RWPE2 (cell line): ENCODE results near the gene UBL3.

Source experiments
- ATAC-seq: fragments of 200-7000 bp; cut with Tn5 transposase; 3 replicates; pipeline ENCODE4 v1.9.1; 2021; ENCODE audit warnings: low read depth
- DNase-seq: peaks from one replicate; pipeline ENCODE4 v3.0.0-alpha.2; 2020; ENCODE audit warnings: low spot score
- H3K27ac ChIP-seq: fragments of 450-650 bp; 2 replicates; pipeline ENCODE4 v1.5.1; 2017; ENCODE audit warnings: mild to moderate bottlenecking; ENCODE audit not compliant: poor library complexity, severe bottlenecking
- H3K27me3 ChIP-seq: fragments of 250-450 bp; sonication (Bioruptor Pico); 2 replicates; pipeline ENCODE4 v1.5.1; 2021; ENCODE audit warnings: mild to moderate bottlenecking, moderate library complexity; ENCODE audit not compliant: insufficient read depth, poor library complexity, severe bottlenecking
- H3K36me3 ChIP-seq: fragments of 250-450 bp; sonication (Bioruptor Pico); 2 replicates; pipeline ENCODE4 v1.5.1; 2020; ENCODE audit warnings: low read depth, mild to moderate bottlenecking, moderate library complexity
- H3K4me1 ChIP-seq: fragments of 250-450 bp; sonication (Bioruptor Pico); 2 replicates; pipeline ENCODE4 v1.5.1; 2021; ENCODE audit warnings: mild to moderate bottlenecking, moderate library complexity; ENCODE audit not compliant: insufficient read depth, poor library complexity, severe bottlenecking
- H3K4me3 ChIP-seq: fragments of 250-450 bp; sonication (Bioruptor Pico); 2 replicates; pipeline ENCODE4 v1.5.1; 2021; ENCODE audit warnings: mild to moderate bottlenecking, moderate library complexity; ENCODE audit not compliant: severe bottlenecking
- H3K9me3 ChIP-seq: fragments of 250-450 bp; sonication (Bioruptor Pico); 2 replicates; pipeline ENCODE4 v1.5.1; 2021; ENCODE audit warnings: mild to moderate bottlenecking, moderate library complexity; ENCODE audit not compliant: severe bottlenecking
- TF ChIP-seq, protein P1 (sequence below): fragments of 450-650 bp; IDR thresholded peaks from one replicate; pipeline ENCODE4 v1.5.1; 2017; ENCODE audit warnings: mild to moderate bottlenecking, moderate library complexity; ENCODE audit not compliant: poor library complexity, severe bottlenecking

Gene UBL3

DNA sequence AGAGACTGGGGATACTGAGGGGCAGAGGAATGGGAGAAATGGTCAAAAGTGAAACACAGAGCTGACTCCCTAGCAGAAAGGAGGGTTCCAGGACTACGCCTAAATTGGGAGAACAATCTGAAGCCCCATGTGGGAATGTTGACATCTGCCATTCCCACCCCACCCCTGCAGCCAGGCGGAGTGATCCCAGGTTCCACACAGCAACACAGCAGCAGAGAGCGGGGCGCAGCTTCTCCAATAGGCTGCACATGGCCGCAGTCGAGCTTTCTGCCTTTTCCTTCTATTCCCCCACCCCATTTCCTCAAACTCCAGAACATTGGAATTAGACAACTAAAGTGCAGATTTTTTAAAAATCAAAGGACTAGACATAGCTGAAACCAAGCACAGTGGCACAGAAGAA, 104.7 kb downstream of the UBL3 start:
- ATAC-seq (no peak), DNase-seq (no peak)
- no peaks in the 10 kb centered on the region for H3K36me3 ChIP-seq
- H3K4me1 ChIP-seq = no peaks in the 10 kb centered on the region
- TF ChIP-seq, protein P1, sequence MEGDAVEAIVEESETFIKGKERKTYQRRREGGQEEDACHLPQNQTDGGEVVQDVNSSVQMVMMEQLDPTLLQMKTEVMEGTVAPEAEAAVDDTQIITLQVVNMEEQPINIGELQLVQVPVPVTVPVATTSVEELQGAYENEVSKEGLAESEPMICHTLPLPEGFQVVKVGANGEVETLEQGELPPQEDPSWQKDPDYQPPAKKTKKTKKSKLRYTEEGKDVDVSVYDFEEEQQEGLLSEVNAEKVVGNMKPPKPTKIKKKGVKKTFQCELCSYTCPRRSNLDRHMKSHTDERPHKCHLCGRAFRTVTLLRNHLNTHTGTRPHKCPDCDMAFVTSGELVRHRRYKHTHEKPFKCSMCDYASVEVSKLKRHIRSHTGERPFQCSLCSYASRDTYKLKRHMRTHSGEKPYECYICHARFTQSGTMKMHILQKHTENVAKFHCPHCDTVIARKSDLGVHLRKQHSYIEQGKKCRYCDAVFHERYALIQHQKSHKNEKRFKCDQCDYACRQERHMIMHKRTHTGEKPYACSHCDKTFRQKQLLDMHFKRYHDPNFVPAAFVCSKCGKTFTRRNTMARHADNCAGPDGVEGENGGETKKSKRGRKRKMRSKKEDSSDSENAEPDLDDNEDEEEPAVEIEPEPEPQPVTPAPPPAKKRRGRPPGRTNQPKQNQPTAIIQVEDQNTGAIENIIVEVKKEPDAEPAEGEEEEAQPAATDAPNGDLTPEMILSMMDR = no peak
- no peaks in the 10 kb centered on the region for H3K27me3 ChIP-seq
- no peak overlapping the region for H3K4me3 ChIP-seq
- H3K9me3 ChIP-seq = no peaks in the 10 kb centered on the region
- H3K27ac ChIP-seq = no peak overlapping the region

DNA sequence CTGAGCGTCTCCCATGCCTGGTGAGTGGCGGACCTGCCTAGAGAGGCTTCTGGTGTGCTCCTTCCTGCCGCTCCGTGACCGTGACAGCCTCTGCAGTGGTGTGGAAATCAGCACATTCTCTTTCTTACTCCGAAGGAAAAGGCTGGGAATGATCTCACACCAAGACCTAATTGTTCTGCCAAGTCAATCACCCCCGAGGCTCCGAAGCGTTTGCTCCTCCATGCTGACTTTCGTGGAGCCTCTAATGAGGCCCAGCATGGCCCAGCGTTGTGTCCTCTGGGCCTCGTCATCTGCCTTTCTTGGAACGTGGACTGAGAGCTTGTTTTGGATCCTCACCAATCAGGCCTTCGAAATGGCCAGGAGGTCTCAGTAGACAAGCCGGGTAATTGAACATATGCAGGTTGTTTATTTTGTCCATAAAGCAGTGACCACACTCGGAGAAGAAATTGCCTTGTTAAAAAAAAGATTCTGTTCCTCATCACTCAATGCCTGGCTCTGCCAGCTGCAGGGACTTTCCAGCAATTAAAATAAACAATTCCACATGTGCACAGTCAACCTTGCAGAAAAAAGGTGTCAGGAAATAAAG, 107.1 kb downstream of the UBL3 start:
- DNase-seq = no peak
- Histone ChIP-seq H3K36me3 (no peaks in the 10 kb centered on the region), H3K27me3 (no peaks in the 10 kb centered on the region), H3K27ac (no peak overlapping the region), H3K4me1 (no peaks in the 10 kb centered on the region), H3K9me3 (no peaks in the 10 kb centered on the region), H3K4me3 (no peak overlapping the region)
- ATAC-seq = no peak
- TF ChIP-seq, protein P1 = no peak

DNA sequence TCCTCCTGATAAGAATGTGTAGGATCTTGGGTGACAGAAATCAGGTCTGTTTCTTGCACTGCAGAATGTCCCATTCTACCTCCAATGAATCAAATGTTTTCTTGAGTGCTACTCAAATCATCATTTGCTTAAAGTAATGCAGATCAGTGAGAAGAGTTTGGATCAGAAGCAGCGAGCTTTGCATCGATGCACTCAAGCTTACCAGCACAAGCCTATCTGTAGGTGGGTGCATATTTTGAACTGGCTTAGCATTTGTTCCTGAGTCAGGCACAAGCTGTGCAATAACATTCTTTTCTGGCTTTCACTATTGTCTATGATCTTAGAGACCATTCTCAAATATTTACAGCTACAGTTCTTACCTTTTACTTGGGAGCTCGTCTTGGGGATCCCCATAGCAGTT, 109.5 kb downstream of the UBL3 start:
- H3K4me1 ChIP-seq = no peaks in the 10 kb centered on the region
- H3K4me3 ChIP-seq = no peak overlapping the region
- no peak overlapping the region for H3K27ac ChIP-seq
- H3K9me3 ChIP-seq = no peaks in the 10 kb centered on the region
- no peaks in the 10 kb centered on the region for H3K36me3 ChIP-seq
- no peak for ATAC-seq
- TF ChIP-seq, protein P1 = no peak
- no peaks in the 10 kb centered on the region for H3K27me3 ChIP-seq
- DNase-seq = no peak

DNA sequence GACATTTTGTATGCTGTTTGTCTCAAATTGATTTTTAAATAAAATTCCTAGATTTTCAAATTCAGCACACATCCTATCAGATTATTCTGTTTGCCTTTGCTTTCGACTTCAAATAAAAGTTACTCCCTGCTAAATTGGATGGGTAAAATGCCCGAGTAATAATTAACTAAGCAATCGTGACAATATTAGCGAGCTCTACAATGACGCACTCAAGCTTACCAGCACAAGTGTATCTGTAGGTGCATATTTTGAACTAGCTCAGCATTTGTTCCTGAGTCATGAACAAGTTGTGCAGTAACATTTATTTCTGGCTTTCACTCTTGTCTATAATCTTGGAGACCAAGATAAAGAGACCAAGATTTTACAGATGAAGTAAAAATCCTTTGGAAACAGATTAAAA, 113.4 kb downstream of the UBL3 start:
- no peak overlapping the region for H3K27ac ChIP-seq
- no peaks in the 10 kb centered on the region for H3K4me1 ChIP-seq
- H3K27me3 ChIP-seq = no peaks in the 10 kb centered on the region
- H3K36me3 ChIP-seq = no peaks in the 10 kb centered on the region
- H3K4me3 ChIP-seq = no peak overlapping the region
- DNase-seq = no peak
- TF ChIP-seq, protein P1 = no peak
- no peak for ATAC-seq
- no peaks in the 10 kb centered on the region for H3K9me3 ChIP-seq

DNA sequence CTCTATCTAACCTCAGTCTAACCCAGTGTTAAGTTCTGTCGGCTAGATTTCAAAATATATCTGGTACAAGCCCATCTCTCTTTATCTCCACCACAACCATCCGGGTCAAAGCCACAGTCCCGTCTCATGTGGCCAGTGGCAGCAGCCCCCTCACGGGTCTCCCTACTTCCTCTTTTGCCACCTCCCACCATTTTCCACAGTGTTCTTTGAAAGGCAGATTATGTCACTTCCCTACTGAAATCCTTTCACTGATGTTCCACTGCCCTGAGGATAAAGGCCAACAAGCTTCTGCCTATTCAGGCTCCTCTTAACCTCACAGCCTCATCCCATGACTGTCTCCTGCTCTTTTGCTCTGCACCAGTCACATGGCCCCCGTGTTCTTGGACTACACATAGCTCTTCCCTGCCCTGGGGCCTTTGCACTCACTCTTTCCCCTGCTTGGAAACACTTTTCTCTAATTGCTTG, 117.2 kb downstream of the UBL3 start:
- no peak overlapping the region for H3K27ac ChIP-seq
- no peak overlapping the region for H3K4me3 ChIP-seq
- TF ChIP-seq, protein P1 = no peak
- H3K4me1 ChIP-seq = no peaks in the 10 kb centered on the region
- ATAC-seq (no peak), DNase-seq (no peak)
- no peaks in the 10 kb centered on the region for H3K9me3 ChIP-seq
- no peaks in the 10 kb centered on the region for H3K36me3 ChIP-seq
- H3K27me3 ChIP-seq = no peaks in the 10 kb centered on the region
